IPS DF 6.9 (cell line): Measurements from ENCODE around the gene FKBP7.
"Not testable (repeated sequence)": the region's sequence is repeated elsewhere in the genome, so short reads cannot be mapped to it uniquely, and the experiment has no call there.

Experiments
- DNase-seq: peaks from one replicate; pipeline ENCODE4 v3.0.0-alpha.2; 2013; ENCODE audit warnings: low read depth, low spot score
- H3K27ac ChIP-seq: one replicate; pipeline ENCODE4 v1.5.1; 2013; ENCODE audit warnings: low read length, control low read depth
- H3K27me3 ChIP-seq: 2 replicates; pipeline ENCODE4 v1.6.1; 2013; ENCODE audit warnings: mild to moderate bottlenecking, low read length; ENCODE audit not compliant: control insufficient read depth, insufficient read depth
- H3K36me3 ChIP-seq: 2 replicates; pipeline ENCODE4 v1.6.1; 2013; ENCODE audit warnings: low read length; ENCODE audit not compliant: control insufficient read depth, insufficient read depth
- H3K4me1 ChIP-seq: 2 replicates; pipeline ENCODE4 v1.6.1; 2013; ENCODE audit warnings: low read length; ENCODE audit not compliant: control insufficient read depth, insufficient read depth
- H3K4me3 ChIP-seq: 2 replicates; pipeline ENCODE4 v1.5.1; 2013; ENCODE audit warnings: mild to moderate bottlenecking, low read length
- H3K9me3 ChIP-seq: 2 replicates; pipeline ENCODE4 v1.6.1; 2013; ENCODE audit warnings: low read length, inconsistent platforms; ENCODE audit not compliant: control insufficient read depth, insufficient read depth
- WGBS: extraction: QIAGEN DNeasy Blood & Tissue Kit; methylation state at CpG from one replicate; pipeline ENCODE4 v1.1.7; 2013; ENCODE audit warnings: mixed read lengths, missing lambda C conversion rate; ENCODE audit not compliant: insufficient read length, insufficient coverage; 5-methylcytosine and 5-hydroxymethylcytosine counted together

The FKBP7 gene

GRCh38 chr2:178426388-178426787 lies 52.0 kb downstream of the FKBP7 start:
- DNase-seq, result no peak
- Histone ChIP-seq H3K4me1 (no peaks in the 10 kb centered on the region), H3K4me3 (no peak overlapping the region), H3K36me3 (no peaks in the 10 kb centered on the region), H3K27me3 (no peaks in the 10 kb centered on the region), H3K27ac (no peak overlapping the region), H3K9me3 (no peaks in the 10 kb centered on the region)
- no CpG with 5 or more reads among the region's 3 CpGs for WGBS

DNA sequence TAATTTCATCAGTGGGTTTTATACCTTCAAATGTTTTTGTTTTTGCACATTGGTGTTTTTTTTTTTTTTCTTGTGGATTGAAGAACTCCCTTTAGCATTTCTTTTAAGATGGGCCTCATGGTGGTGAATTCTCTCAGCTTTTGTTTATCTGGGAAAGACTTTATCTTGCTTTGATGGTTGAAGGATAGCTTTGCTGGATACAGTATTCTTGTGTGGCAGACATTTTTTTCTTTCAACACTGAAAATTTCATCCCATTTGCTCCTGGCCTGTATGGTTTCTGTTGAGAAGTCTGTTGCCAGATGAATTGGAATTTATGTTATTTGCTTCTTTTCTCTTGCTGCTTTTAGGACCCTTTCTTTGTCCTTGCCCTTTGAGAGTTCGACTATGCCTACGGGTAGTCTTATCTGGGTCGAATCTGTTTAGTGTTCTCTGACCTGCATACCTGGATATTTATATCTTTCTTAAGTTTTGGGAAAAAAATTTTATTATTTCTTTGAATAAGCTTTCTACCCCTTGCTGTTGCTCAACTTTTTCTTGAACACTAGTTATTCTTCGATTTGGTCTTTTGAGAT lies 53.1 kb downstream of the FKBP7 start:
- no peaks in the 10 kb centered on the region for H3K36me3 ChIP-seq
- no peaks in the 10 kb centered on the region for H3K27me3 ChIP-seq
- H3K27ac ChIP-seq, result no peak overlapping the region
- whole genome bisulfite sequencing, result no CpG with 5 or more reads among the region's 4 CpGs
- H3K4me1 ChIP-seq, result no peaks in the 10 kb centered on the region
- H3K4me3 ChIP-seq, result no peak overlapping the region
- no peak for DNase-seq
- H3K9me3 ChIP-seq, result no peaks in the 10 kb centered on the region

DNA sequence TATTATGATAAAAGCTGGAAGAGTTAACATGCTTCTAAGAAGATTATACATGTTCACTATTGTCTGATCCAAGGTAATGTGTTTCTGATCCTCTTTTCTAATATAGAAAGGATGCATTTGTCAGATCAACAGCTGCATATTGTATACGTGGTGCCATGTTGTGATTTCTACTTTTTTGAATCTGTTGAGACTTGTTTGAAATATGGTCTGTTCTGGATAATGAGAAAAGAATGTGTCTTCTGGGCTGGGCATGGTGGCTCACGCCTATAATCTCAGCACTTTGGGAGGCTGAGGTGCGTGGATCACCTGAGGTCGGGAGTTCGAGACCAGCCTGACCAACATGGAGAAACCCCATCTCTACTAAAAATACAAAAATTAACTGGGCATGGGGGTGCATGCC lies 54.7 kb downstream of the FKBP7 start:
- H3K27ac ChIP-seq, H3K9me3 ChIP-seq, H3K4me3 ChIP-seq, H3K27me3 ChIP-seq, DNase-seq, H3K36me3 ChIP-seq, H3K4me1 ChIP-seq: not testable (repeated sequence)
- no CpG with 5 or more reads among the region's 5 CpGs for WGBS

DNA sequence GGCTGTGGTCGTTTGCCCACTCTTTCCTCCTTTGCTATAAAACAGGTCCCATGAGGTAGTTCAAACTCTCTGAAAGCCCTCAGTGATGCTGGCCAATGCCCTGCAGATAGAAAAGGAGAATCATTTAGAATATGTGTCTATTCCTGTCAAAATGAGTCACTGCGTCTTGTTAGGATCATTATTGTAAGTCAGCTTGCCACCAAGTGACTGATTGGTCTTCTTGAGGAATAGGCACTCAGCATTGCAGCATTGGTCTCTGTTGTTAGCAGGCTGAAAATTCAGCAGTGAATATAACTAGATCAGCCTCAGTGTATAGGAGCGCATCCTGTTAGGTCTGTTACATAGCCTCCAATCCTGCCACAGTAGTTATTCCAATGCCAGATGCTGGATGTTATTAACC lies 56.3 kb downstream of the FKBP7 start:
- H3K9me3 ChIP-seq, result no peaks in the 10 kb centered on the region
- no peaks in the 10 kb centered on the region for H3K27me3 ChIP-seq
- H3K4me1 ChIP-seq, result no peaks in the 10 kb centered on the region
- WGBS, result no CpG with 5 or more reads among the region's 3 CpGs
- H3K4me3 ChIP-seq, result no peak overlapping the region
- H3K36me3 ChIP-seq, result no peaks in the 10 kb centered on the region
- no peak overlapping the region for H3K27ac ChIP-seq
- no peak for DNase-seq

DNA sequence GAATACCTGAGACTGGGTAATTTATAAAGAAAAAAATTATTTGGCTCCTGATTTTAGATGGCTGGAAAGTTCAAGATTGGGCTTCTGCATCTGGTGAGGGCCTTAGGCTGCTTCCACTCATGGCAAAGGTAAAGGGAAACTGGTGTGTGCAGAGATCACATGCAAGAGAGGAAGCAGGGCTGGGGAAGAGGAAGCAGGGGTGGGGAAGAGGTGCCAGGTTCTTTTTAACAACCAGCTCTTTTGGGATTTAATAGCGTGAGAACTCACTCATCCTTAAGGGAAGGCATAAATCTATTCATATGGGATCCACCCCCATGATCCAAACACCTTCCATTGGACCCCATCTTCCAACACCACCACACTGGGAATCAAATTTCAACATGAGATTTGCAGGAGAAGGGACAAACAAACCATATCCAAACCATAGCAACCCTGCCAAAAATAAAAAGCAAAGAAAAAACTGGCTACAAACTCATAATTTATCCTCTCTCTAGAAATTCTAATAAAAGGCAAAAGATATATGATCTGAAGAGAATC lies 57.9 kb downstream of the FKBP7 start:
- WGBS, result no CpG with 5 or more reads among the region's 1 CpG
- no peak overlapping the region for H3K4me3 ChIP-seq
- H3K36me3 ChIP-seq, result no peaks in the 10 kb centered on the region
- H3K27me3 ChIP-seq, result no peaks in the 10 kb centered on the region
- H3K4me1 ChIP-seq, result no peaks in the 10 kb centered on the region
- no peaks in the 10 kb centered on the region for H3K9me3 ChIP-seq
- no peak for DNase-seq
- no peak overlapping the region for H3K27ac ChIP-seq

DNA sequence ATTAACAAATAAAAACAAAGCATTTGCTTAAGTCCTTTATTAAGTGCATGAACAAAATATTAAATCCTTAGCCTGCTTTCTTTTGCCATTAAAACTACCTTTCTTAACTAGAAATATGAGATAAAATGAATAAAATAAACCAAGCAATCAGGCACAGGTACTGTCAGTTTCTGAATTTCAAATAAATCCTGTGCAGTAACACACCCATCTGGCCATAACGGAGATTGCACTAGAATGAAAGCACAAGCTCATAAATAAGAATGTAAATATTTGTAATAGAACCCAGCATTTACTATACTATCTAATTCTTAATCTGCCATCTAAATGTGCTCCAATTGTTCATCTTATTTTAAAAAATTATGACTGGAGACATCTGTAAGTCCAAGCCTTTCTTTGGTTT lies 59.3 kb downstream of the FKBP7 start:
- DNase-seq, result no peak
- WGBS, result no CpG with 5 or more reads among the region's 1 CpG
- Histone ChIP-seq H3K4me1 (peaks cover 1% of the 10 kb centered on the region; the same call in 1 of the 2 replicates), H3K27ac (no peak overlapping the region), H3K9me3 (no peaks in the 10 kb centered on the region), H3K27me3 (no peaks in the 10 kb centered on the region), H3K4me3 (no peak overlapping the region), H3K36me3 (no peaks in the 10 kb centered on the region)

GRCh38 chr2:178418426-178418825 lies 60.0 kb downstream of the FKBP7 start:
- DNase-seq, result no peak
- peaks cover 1% of the 10 kb centered on the region; the same call in 1 of the 2 replicates for H3K4me1 ChIP-seq
- no peak overlapping the region for H3K4me3 ChIP-seq
- no peaks in the 10 kb centered on the region for H3K27me3 ChIP-seq
- H3K9me3 ChIP-seq, result no peaks in the 10 kb centered on the region
- WGBS, result no CpG with 5 or more reads among the region's 1 CpG
- no peak overlapping the region for H3K27ac ChIP-seq
- H3K36me3 ChIP-seq, result no peaks in the 10 kb centered on the region

DNA sequence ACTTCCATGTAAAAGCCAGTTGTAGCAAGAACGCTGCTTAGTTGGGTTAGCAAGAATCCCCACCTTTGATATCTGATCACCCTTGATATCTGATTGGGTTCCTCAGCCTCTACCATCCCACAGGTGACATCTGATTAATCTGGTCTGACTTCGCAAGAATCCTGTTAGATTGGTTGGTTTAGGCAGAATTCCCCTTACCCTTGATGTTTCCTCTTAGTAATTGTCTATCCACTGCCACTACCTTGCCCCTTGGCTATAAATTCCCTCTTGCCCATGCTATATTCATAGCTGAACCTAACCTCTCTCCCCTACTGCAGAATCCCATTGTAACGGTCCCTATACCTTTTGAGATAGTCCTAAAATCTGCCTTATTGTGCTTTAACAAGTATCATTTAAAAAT lies 60.5 kb downstream of the FKBP7 start:
- H3K4me1 ChIP-seq, result peaks cover 1% of the 10 kb centered on the region; the same call in 1 of the 2 replicates
- no CpG with 5 or more reads among the region's 3 CpGs for WGBS
- no peak for DNase-seq
- H3K36me3 ChIP-seq, result no peaks in the 10 kb centered on the region
- no peaks in the 10 kb centered on the region for H3K9me3 ChIP-seq
- no peak overlapping the region for H3K4me3 ChIP-seq
- H3K27ac ChIP-seq, result no peak overlapping the region
- H3K27me3 ChIP-seq, result no peaks in the 10 kb centered on the region

- DNase-seq, result no peak
- H3K4me3 ChIP-seq, result no peak overlapping the region
- H3K27me3 ChIP-seq, result no peaks in the 10 kb centered on the region
- peaks cover 1% of the 10 kb centered on the region; the same call in 1 of the 2 replicates for H3K4me1 ChIP-seq
- H3K9me3 ChIP-seq, result no peaks in the 10 kb centered on the region
- H3K36me3 ChIP-seq, result no peaks in the 10 kb centered on the region
- no peak overlapping the region for H3K27ac ChIP-seq
Measured at GRCh38 chr2:178415979-178416378, 62.4 kb downstream of the FKBP7 start.

DNA sequence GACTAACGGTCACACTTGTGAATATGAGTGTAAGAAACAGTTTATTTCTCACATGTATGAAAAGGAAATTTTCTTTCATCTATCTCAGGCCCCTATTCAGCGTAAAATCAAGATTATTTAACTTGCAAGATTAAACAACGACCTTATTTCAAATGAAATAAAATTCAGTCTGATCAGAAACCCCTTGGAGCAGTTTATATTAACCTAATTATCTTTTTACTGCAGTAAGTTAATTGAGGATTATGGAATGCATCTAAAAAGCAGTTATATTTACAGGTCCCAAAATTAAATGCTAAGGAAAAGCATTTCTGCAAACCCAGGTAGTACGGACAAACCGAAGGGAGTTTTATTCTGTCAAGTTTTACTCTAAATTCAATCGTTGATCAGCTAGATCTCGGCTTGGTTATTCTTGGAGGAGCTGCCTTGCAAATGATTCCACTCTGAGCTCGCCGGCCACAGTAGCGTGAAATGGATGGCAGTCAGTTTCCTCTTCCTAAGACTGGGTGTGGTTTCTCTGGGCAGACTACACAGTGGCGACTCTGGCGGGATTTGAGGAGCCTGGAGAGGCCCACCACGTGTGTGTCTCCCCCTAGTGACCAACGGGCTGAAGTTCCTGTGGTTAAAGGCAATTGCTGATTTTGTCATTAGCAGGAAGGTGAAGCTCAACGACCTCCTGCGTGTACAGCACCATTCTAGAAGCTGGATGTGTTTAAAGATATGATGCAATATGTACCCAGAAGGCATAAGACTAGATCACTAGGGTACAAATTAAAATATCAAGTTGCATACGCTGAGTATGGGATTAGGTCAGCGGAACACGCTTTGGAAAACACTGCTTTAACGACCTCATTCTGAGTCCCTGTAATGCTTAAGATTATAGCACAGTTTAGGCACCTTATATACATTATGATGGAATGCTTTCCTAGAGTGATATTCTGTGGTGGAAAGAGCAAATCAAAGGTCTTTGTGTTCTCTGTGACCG lies 63.8 kb downstream of the FKBP7 start:
- peak overlapping the region; percentile 47; the same call in 1 of the 2 replicates for H3K4me3 ChIP-seq
- H3K27me3 ChIP-seq, result no peaks in the 10 kb centered on the region
- H3K9me3 ChIP-seq, result no peaks in the 10 kb centered on the region
- peaks cover 1% of the 10 kb centered on the region; the same call in 1 of the 2 replicates for H3K4me1 ChIP-seq
- no peaks in the 10 kb centered on the region for H3K36me3 ChIP-seq
- no peak overlapping the region for H3K27ac ChIP-seq
- whole genome bisulfite sequencing, result 100% methylated on average over 1 of the region's 21 CpGs
- DNase-seq, result peak; percentile 80
